Right lobe of liver (tissue), 6 donors: ENCODE results near the gene IGSF9B. TPM values are rescaled to one million over a fixed set of nuclear protein-coding genes. Genes with fewer than 3 reads are reported as not detected.

ENCODE experiments used
- ATAC-seq, 4 donors: fragments of 200-7000 bp; cut with Tn5 transposase; one replicate each; pipeline ENCODE4 v1.9.1; 2020; ENCODE audit warnings: mild to moderate bottlenecking in 4 of 4, moderate library complexity in 4 of 4
- DNase-seq, 3 donors: peaks; one replicate each; pipeline ENCODE4 v3.0.0-alpha.2; 2020
- H3K27ac ChIP-seq, 3 donors: fragments of 200-600 bp; one replicate each; pipeline ENCODE4 v1.8.0; 2022
- H3K27me3 ChIP-seq, 2 donors: fragments of 200-600 bp; one replicate each; pipeline ENCODE4 v1.8.0; 2022
- H3K36me3 ChIP-seq, 4 donors: fragments of 200-600 bp; sonication (generic) in 1 of 4; one replicate each; pipeline versions ENCODE4 v1.5.1 to v1.8.0; 2017 to 2022; ENCODE audit warnings: control low read depth in 1 of 4
- H3K4me1 ChIP-seq, 4 donors: fragments of 200-600 bp; sonication (generic) in 1 of 4; one replicate each; pipeline versions ENCODE4 v1.5.1 to v1.8.0; 2017 to 2022; ENCODE audit warnings: control low read depth in 1 of 4
- H3K4me3 ChIP-seq, 3 donors: fragments of 200-600 bp; one replicate each; pipeline ENCODE4 v1.8.0; 2022
- H3K9me3 ChIP-seq, 4 donors: fragments of 200-600 bp; sonication (generic) in 1 of 4; one replicate each; pipeline versions ENCODE4 v1.5.1 to v1.8.0; 2017 to 2022; ENCODE audit warnings: control low read depth in 1 of 4
- CTCF ChIP-seq, 4 donors: fragments of 200-600 bp in 3 of 4; fragments of 450-650 bp in 1 of 4; IDR thresholded peaks; one replicate each; pipeline versions ENCODE4 v1.5.1 to v1.8.0; 2016 to 2022; ENCODE audit warnings: antibody characterized with exemption in 4 of 4, mild to moderate bottlenecking in 2 of 4
- POLR2A ChIP-seq: fragments of 450-650 bp; IDR thresholded peaks from one replicate; pipeline ENCODE4 v1.6.1; 2017; ENCODE audit warnings: antibody characterized with exemption, mild to moderate bottlenecking
- WGBS: methylation state at CpG from one replicate; pipeline ENCODE4 v1.1.6; 2018; ENCODE audit warnings: low coverage, low lambda C conversion rate; ENCODE audit not compliant: insufficient coverage; ENCODE audit errors: missing lambda C conversion rate; 5-methylcytosine and 5-hydroxymethylcytosine counted together
- intact Hi-C, 2 donors: fragments of 100-400 bp; cut with DNase I; formaldehyde crosslinking; loops; one replicate each; pipeline versions ENCODE4 v1.11.2 to v1.14.1; 2022
- total RNA-seq, 6 experiments: library from RNA; depleted of rRNA in 2 of 6; stranded (reverse); fragments of >200 nt in 2 of 6; fragmentation: NEBNext Ultra II Directional in 3 of 6; extraction: Animal tissue kit (Norgen Biotek cat#: 25700) in 3 of 6; gene quantifications; one replicate each; pipeline versions ENCODE4 v1.1.0 to v1.2.4, GENCODE V29; 2016 to 2023
- donor health status: DM: no; HTN: yes; CAD: no.
- donor health status: DM: no; HTN: no; CAD: no.
- donor health status: DM: no; HTN: no; CAD: no.
- donor health status: DM: no; HTN: yes; CAD: no.
- donor health status: DM: no; HTN: yes; CAD: no.

IGSF9B gene
- total RNA-seq, 6 experiments from 2014 or later, result 0.15 to 0.23 TPM; not detected in 4

- no peaks in the 10 kb centered on the region for H3K9me3 ChIP-seq
- no peak for TF ChIP-seq POLR2A
- no peak for TF ChIP-seq CTCF (IDR thresholded peaks at IDR 0.05)
- no peaks in the 10 kb centered on the region for H3K36me3 ChIP-seq
- DNase-seq (no peak), ATAC-seq (no peak)
- 60% methylated on average over 7 of the region's 10 CpGs for WGBS
- intact Hi-C loops, result no loop called here
- no peaks in the 10 kb centered on the region for H3K4me1 ChIP-seq
- no peak overlapping the region for H3K27ac ChIP-seq
- no peak overlapping the region for H3K4me3 ChIP-seq
- no peaks in the 10 kb centered on the region for H3K27me3 ChIP-seq
Observed at GRCh38 chr11:133990501-133990900, 33.7 kb upstream of the IGSF9B start.

GRCh38 chr11:133988686-133989410 lies 32.1 kb upstream of the IGSF9B start:
- no peaks in the 10 kb centered on the region for H3K36me3 ChIP-seq
- H3K27ac ChIP-seq, result no peak overlapping the region
- ATAC-seq (no peak), DNase-seq (no peak)
- no peaks in the 10 kb centered on the region for H3K9me3 ChIP-seq
- 64% methylated on average over 10 of the region's 22 CpGs for WGBS
- H3K4me1 ChIP-seq, result no peaks in the 10 kb centered on the region
- no peaks in the 10 kb centered on the region for H3K27me3 ChIP-seq
- no peak for TF ChIP-seq POLR2A
- intact Hi-C loops, result no loop called here
- H3K4me3 ChIP-seq, result no peak overlapping the region

- intact Hi-C loops, result no loop called here
- no peak for DNase-seq
- no peak overlapping the region for H3K27ac ChIP-seq
- H3K27me3 ChIP-seq, result no peaks in the 10 kb centered on the region
- H3K4me3 ChIP-seq, result no peak overlapping the region
- WGBS, result no CpG with 5 or more reads among the region's 8 CpGs
- H3K4me1 ChIP-seq, result no peaks in the 10 kb centered on the region
- no peak for ATAC-seq
- H3K9me3 ChIP-seq, result no peaks in the 10 kb centered on the region
- no peaks in the 10 kb centered on the region for H3K36me3 ChIP-seq
- no peak for TF ChIP-seq POLR2A
- TF ChIP-seq CTCF (IDR thresholded peaks at IDR 0.05), result no peak
Observed at GRCh38 chr11:133987171-133987570, 30.4 kb upstream of the IGSF9B start.

- H3K9me3 ChIP-seq, result no peaks in the 10 kb centered on the region
- ATAC-seq (no peak), DNase-seq (no peak)
- no peaks in the 10 kb centered on the region for H3K36me3 ChIP-seq
- H3K27me3 ChIP-seq, result no peaks in the 10 kb centered on the region
- intact Hi-C loops, result no loop called here
- WGBS, result 40% methylated on average over 7 of the region's 15 CpGs
- no peak overlapping the region for H3K27ac ChIP-seq
- no peak overlapping the region for H3K4me3 ChIP-seq
- H3K4me1 ChIP-seq, result no peaks in the 10 kb centered on the region
- TF ChIP-seq CTCF (IDR thresholded peaks at IDR 0.05) (no peak), POLR2A (no peak)
Observed at GRCh38 chr11:133985981-133986944, 29.5 kb upstream of the IGSF9B start.

- intact Hi-C loops, result no loop called here
- ATAC-seq, result no peak
Observed at GRCh38 chr11:133984828-133985227, 28.1 kb upstream of the IGSF9B start.

More at GRCh38 chr11:133984828-133985227, 28.1 kb upstream of the IGSF9B start:
- no peak overlapping the region for H3K4me3 ChIP-seq
- no peak for TF ChIP-seq CTCF (IDR thresholded peaks at IDR 0.05)
- TF ChIP-seq POLR2A, result no peak
- H3K4me1 ChIP-seq, result no peaks in the 10 kb centered on the region
- DNase-seq, result no peak
- no peak overlapping the region for H3K27ac ChIP-seq
- H3K36me3 ChIP-seq, result no peaks in the 10 kb centered on the region
- WGBS, result 51% methylated on average over 8 of the region's 9 CpGs
- no peaks in the 10 kb centered on the region for H3K27me3 ChIP-seq
- no peaks in the 10 kb centered on the region for H3K9me3 ChIP-seq
